Caco-2 (cell line): Measurements from ENCODE around the gene SLC25A41. TPM values are rescaled to one million over a fixed set of nuclear protein-coding genes. Genes with fewer than 3 reads are reported as not detected.

Source experiments
- Bru-seq: library from RNA; stranded (reverse); fragments of 400-500 nt; gene quantifications from one replicate; lab custom pipeline; 2021; lab: Mats Ljungman, UMichigan
- BruChase-seq, 2 experiments: library from RNA; stranded (reverse); fragments of 400-500 nt; gene quantifications; one replicate each; lab custom pipeline; 2021; lab: Mats Ljungman, UMichigan
- BruUV-seq: library from RNA; stranded (reverse); fragments of 400-500 nt; replicated peaks from 2 replicates; lab custom pipeline; 2021; lab: Mats Ljungman, UMichigan
- CTCF ChIA-PET: fragments of 300-600 bp; sonication (Branson Sonifier 250); formaldehyde crosslinking; loops from one replicate; lab custom pipeline; 2022; ENCODE audit warnings: antibody characterized with exemption; lab: Charles Lee
- POLR2A ChIA-PET: fragments of 300-600 bp; sonication (Branson Sonifier 250); formaldehyde crosslinking; loops from one replicate; lab custom pipeline; 2022; ENCODE audit warnings: antibody characterized with exemption; lab: Charles Lee
- DNase-seq, 2 experiments: peaks; one replicate each; pipeline versions ENCODE4 v3.0.0 to v3.0.0-alpha.2; 2020 to 2022
- H3K27me3 ChIP-seq: replicated peaks from 2 replicates; pipeline ENCODE4 v1.6.0; 2011; ENCODE audit warnings: low read length; ENCODE audit not compliant: control insufficient read depth, insufficient read depth
- H3K36me3 ChIP-seq: 2 replicates; pipeline ENCODE4 v1.5.1; 2011; ENCODE audit warnings: low read length; ENCODE audit not compliant: control insufficient read depth, insufficient read depth
- H3K4me1 ChIP-seq: fragments of 250-450 bp; sonication (Bioruptor Pico); 2 replicates; pipeline ENCODE4 v1.5.1; 2020; ENCODE audit warnings: mild to moderate bottlenecking
- H3K4me3 ChIP-seq: 2 replicates; pipeline ENCODE4 v1.5.1; 2011; ENCODE audit warnings: low read depth, mild to moderate bottlenecking, control low read depth, low read length
- H3K9me3 ChIP-seq: fragments of 250-450 bp; sonication (Bioruptor Pico); 2 replicates; pipeline ENCODE4 v1.5.1; 2020; ENCODE audit warnings: mild to moderate bottlenecking, moderate library complexity
- H3K27ac Mint-ChIP-seq: one replicate; pipeline ENCODE4 v1.8.0; 2022; ENCODE audit warnings: mixed read lengths; ENCODE audit not compliant: unreplicated experiment
- H3K27me3 Mint-ChIP-seq: one replicate; pipeline ENCODE4 v1.8.0; 2022; ENCODE audit warnings: mixed read lengths; ENCODE audit not compliant: insufficient read depth, unreplicated experiment
- H3K36me3 Mint-ChIP-seq: one replicate; pipeline ENCODE4 v1.8.0; 2022; ENCODE audit warnings: mild to moderate bottlenecking, mixed read lengths; ENCODE audit not compliant: insufficient read depth, unreplicated experiment
- H3K4me1 Mint-ChIP-seq: one replicate; pipeline ENCODE4 v1.8.0; 2022; ENCODE audit warnings: low read depth, mixed read lengths; ENCODE audit not compliant: unreplicated experiment
- H3K4me3 Mint-ChIP-seq: one replicate; pipeline ENCODE4 v1.8.0; 2022; ENCODE audit warnings: mild to moderate bottlenecking, moderate library complexity, mixed read lengths; ENCODE audit not compliant: unreplicated experiment
- H3K9me3 Mint-ChIP-seq: one replicate; pipeline ENCODE4 v1.8.0; 2022; ENCODE audit warnings: mixed read lengths; ENCODE audit not compliant: unreplicated experiment
- intact Hi-C: fragments of 100-400 bp; cut with micrococcal nuclease; formaldehyde crosslinking; loops from one replicate; pipeline ENCODE4 v1.10.0; 2022; ENCODE audit not compliant: unreplicated experiment
- long read RNA-seq: library from polyadenylated mRNA; stranded (forward); transcript quantifications from one replicate; pipeline ENCODE4 v2.0.0, GENCODE V29; 2022
- total RNA-seq: library from RNA; stranded (reverse); gene quantifications from 2 replicates; pipeline ENCODE4 v1.2.3, GENCODE V29; 2022
- TF ChIP-seq, protein P1 (sequence below), 2 experiments: fragments of 200-600 bp in 1 of 2; IDR thresholded peaks; 1 replicate in 1 of 2; 2 replicates in 1 of 2; pipeline versions ENCODE4 v1.5.1 to v1.8.0; 2011 to 2022; ENCODE audit warnings: antibody characterized with exemption in 1 of 2, control low read depth in 1 of 2, inconsistent platforms in 1 of 2, low read depth in 1 of 2, low read length in 1 of 2, mild to moderate bottlenecking in 1 of 2, moderate library complexity in 1 of 2; ENCODE audit not compliant: insufficient read depth in 1 of 2, severe bottlenecking in 1 of 2, unreplicated experiment in 1 of 2

SLC25A41 gene
- total RNA-seq (0.23 TPM in 1 of 2 replicates, not detected in the other), Bru-seq, nascent RNA (not detected), BruChase-seq, experiment 1, labeled RNA remaining after a 2-hour chase (not detected), BruChase-seq, experiment 2, labeled RNA remaining after a 6-hour chase (not detected)
- long read RNA-seq = 0 reads

DNA sequence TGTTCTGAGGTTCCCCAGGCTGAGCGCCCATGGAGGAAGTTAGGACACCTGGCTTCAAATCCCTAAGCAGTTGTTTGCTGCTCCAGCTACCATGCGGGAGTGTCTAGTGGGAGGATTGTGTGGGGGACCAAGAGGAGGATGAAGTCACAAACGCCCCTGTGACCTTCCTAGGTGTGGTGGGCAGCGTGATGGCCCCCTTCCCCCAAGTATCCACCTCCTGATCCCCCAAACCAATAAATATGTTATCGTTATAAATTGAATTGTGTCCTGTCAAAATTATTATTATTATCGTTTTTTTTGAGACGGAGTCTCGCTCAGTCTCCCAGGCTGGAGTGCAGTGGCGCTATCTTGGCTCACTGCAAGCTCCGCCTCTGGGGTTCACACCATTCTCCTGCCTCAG, at the start of gene SLC25A41:
Gene SLC25A41 (minus strand): TSS at position 101 of the 400 bp plus-strand sequence. CDS start 70 bp downstream, at position 31.
- TF ChIP-seq, protein P1, sequence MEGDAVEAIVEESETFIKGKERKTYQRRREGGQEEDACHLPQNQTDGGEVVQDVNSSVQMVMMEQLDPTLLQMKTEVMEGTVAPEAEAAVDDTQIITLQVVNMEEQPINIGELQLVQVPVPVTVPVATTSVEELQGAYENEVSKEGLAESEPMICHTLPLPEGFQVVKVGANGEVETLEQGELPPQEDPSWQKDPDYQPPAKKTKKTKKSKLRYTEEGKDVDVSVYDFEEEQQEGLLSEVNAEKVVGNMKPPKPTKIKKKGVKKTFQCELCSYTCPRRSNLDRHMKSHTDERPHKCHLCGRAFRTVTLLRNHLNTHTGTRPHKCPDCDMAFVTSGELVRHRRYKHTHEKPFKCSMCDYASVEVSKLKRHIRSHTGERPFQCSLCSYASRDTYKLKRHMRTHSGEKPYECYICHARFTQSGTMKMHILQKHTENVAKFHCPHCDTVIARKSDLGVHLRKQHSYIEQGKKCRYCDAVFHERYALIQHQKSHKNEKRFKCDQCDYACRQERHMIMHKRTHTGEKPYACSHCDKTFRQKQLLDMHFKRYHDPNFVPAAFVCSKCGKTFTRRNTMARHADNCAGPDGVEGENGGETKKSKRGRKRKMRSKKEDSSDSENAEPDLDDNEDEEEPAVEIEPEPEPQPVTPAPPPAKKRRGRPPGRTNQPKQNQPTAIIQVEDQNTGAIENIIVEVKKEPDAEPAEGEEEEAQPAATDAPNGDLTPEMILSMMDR (IDR thresholded peaks at IDR 0.05; ENCODE audit: insufficient read depth in 1 of 2, low read depth in 1 of 2, low read length in 1 of 2, severe bottlenecking in 1 of 2, unreplicated experiment in 1 of 2) = no peak
- H3K4me3 Mint-ChIP-seq = no peak within 1 kb of the TSS
- no peak within 1 kb of the TSS for H3K27ac Mint-ChIP-seq
- DNase-seq = no peak
- Histone ChIP-seq H3K9me3 (no peaks in the 10 kb centered on the region), H3K27me3 (no peaks in the 10 kb centered on the region), H3K4me3 (no peak within 1 kb of the TSS), H3K36me3 (no peaks in the 10 kb centered on the region), H3K4me1 (no peaks in the 10 kb centered on the region)
- H3K36me3 Mint-ChIP-seq = no peaks in the 10 kb centered on the region
- no peaks in the 10 kb centered on the region for H3K4me1 Mint-ChIP-seq
- H3K9me3 Mint-ChIP-seq = no peaks in the 10 kb centered on the region
- H3K27me3 Mint-ChIP-seq = no peaks in the 10 kb centered on the region
- BruUV-seq = no TSS peak
- CTCF ChIA-PET = no interaction called here
- intact Hi-C loops = no loop called here
- POLR2A ChIA-PET = no interaction called here

DNA sequence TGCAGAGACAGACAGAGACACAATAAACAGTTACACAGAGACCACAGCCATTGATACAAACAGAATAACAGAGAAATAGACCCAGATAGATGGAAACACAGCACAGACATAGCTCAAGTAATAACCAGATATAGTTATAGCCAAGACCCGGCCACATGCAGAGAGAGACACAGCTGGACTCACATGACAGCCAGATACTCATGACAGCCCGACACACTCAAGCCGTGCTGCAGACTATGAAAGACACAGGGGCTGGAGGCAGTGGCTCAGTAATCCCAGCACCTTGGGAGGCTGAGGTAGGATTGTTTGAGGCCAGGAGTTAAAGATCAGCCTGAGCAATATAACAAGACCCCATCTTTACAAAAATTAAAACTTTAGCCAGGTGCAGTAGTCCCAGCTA, 49.7 kb upstream of the SLC25A41 start:
- Histone ChIP-seq H3K4me3 (no peak overlapping the region), H3K27me3 (no peaks in the 10 kb centered on the region), H3K9me3 (no peaks in the 10 kb centered on the region), H3K36me3 (no peaks in the 10 kb centered on the region), H3K4me1 (no peaks in the 10 kb centered on the region)
- TF ChIP-seq, protein P1 (IDR thresholded peaks at IDR 0.05; ENCODE audit: insufficient read depth in 1 of 2, low read depth in 1 of 2, low read length in 1 of 2, severe bottlenecking in 1 of 2, unreplicated experiment in 1 of 2) = no peak
- DNase-seq = no peak
- Mint-ChIP-seq H3K4me1 (no peaks in the 10 kb centered on the region), H3K27ac (peak overlapping the region; percentile 53), H3K9me3 (no peaks in the 10 kb centered on the region), H3K36me3 (peaks cover 6% of the 10 kb centered on the region), H3K4me3 (no peak overlapping the region), H3K27me3 (no peaks in the 10 kb centered on the region)
- BruUV-seq = no TSS peak
- intact Hi-C loops = no loop called here
- CTCF ChIA-PET = no interaction called here
- POLR2A ChIA-PET = no interaction called here

DNA sequence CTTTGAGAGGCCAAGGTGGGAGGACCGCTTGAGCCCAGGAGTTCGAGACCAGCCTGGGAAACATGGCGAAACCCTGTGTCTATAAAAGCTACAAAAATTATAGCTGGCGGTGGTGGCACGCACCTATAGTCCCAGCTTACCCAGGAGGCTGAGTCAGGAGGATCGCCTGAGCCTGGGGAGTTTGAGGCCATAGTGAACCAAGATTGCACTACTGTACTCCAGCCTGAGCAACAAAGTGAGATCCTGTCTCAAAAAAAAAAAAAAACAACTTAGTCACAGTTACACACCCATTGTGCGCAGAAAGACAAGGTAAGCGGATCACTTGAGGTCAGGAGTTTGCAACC, 48.8 kb upstream of the SLC25A41 start:
- TF ChIP-seq, protein P1 (IDR thresholded peaks at IDR 0.05; ENCODE audit: insufficient read depth in 1 of 2, low read depth in 1 of 2, low read length in 1 of 2, severe bottlenecking in 1 of 2, unreplicated experiment in 1 of 2) = no peak
- DNase-seq = no peak
- Mint-ChIP-seq H3K27me3 (no peaks in the 10 kb centered on the region), H3K9me3 (no peaks in the 10 kb centered on the region), H3K27ac (no peak overlapping the region), H3K4me3 (no peak overlapping the region), H3K4me1 (no peaks in the 10 kb centered on the region), H3K36me3 (peaks cover 6% of the 10 kb centered on the region)
- Histone ChIP-seq H3K27me3 (no peaks in the 10 kb centered on the region), H3K4me3 (no peak overlapping the region), H3K9me3 (no peaks in the 10 kb centered on the region), H3K36me3 (no peaks in the 10 kb centered on the region), H3K4me1 (no peaks in the 10 kb centered on the region)
- intact Hi-C loops = no loop called here
- ChIA-PET POLR2A (no interaction called here), CTCF (interaction anchor here (0.7 kb wide), 1 partner anchor 57 kb away, joined by 6 read pairs; no protein-coding TSS in a partner anchor)
- no TSS peak for BruUV-seq
